A673 (cell line): ENCODE measurements around the gene SKP1.

Experiments used
- CTCF ChIP-seq: fragments of 300-800, 200-600 bp; sonication (generic); conservative IDR thresholded peaks from 2 replicates; pipeline ENCODE4 v1.5.1; 2017; ENCODE audit warnings: low read depth, mild to moderate bottlenecking, antibody characterized with exemption, low read length, moderate library complexity, mixed read lengths
- EZH2 ChIP-seq: fragments of 200-600 bp; sonication (generic); IDR thresholded peaks from 2 replicates; pipeline ENCODE4 v1.6.1; 2017; ENCODE audit warnings: borderline replicate concordance, low read depth, mild to moderate bottlenecking, mixed read lengths, antibody characterized with exemption, low read length; ENCODE audit not compliant: poor library complexity, severe bottlenecking

GRCh38 chr5:134188092-134188491, 11.3 kb upstream of the SKP1 start:
- TF ChIP-seq CTCF = no peak
- TF ChIP-seq EZH2 = no peak
